GM12872 (cell line): ENCODE measurements around the gene ITPK1.

Experiments
- TF ChIP-seq, protein P1 (sequence below): IDR thresholded peaks from 3 replicates; pipeline ENCODE4 v1.5.1; 2011; ENCODE audit warnings: low read depth, mild to moderate bottlenecking, low read length, moderate library complexity; ENCODE audit not compliant: insufficient read depth

Gene ITPK1

DNA sequence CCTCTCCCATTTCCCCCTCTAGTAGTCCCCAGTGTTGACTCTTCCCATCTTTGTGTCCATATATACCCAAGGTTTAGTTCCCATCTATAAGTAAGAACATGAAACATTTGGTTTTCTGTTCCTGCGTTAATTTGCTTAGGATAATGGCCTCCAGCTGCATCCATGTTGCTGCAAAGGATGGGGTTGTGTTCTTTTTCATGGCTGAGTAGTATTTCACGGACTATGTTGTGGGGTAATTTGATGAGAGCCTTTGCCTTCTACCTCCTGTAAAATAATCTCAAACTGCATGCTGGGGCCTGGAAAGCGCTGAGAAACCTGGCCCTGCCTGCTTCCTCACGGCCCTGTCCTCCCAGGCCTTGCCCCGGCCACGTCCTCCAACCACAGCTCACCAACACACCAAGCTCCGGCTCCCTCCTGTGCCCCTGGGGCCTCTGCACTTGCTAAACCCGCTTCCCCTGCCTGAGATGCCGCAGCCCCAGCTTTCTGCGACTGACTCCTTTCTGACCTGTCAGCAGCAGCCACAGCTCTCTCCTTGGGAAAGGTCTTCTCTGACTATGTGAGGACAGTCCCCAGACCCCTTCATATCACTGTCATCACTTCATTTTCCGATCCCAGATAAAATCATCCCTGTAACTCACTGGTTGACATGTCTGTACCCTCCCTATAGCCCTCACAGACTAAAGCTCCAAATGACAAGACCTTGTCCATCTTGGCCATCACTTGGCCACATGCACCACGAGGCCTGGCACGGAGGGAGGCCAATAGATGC lies 19.8 kb downstream of the ITPK1 start:
- TF ChIP-seq, protein P1, sequence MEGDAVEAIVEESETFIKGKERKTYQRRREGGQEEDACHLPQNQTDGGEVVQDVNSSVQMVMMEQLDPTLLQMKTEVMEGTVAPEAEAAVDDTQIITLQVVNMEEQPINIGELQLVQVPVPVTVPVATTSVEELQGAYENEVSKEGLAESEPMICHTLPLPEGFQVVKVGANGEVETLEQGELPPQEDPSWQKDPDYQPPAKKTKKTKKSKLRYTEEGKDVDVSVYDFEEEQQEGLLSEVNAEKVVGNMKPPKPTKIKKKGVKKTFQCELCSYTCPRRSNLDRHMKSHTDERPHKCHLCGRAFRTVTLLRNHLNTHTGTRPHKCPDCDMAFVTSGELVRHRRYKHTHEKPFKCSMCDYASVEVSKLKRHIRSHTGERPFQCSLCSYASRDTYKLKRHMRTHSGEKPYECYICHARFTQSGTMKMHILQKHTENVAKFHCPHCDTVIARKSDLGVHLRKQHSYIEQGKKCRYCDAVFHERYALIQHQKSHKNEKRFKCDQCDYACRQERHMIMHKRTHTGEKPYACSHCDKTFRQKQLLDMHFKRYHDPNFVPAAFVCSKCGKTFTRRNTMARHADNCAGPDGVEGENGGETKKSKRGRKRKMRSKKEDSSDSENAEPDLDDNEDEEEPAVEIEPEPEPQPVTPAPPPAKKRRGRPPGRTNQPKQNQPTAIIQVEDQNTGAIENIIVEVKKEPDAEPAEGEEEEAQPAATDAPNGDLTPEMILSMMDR = no peak

DNA sequence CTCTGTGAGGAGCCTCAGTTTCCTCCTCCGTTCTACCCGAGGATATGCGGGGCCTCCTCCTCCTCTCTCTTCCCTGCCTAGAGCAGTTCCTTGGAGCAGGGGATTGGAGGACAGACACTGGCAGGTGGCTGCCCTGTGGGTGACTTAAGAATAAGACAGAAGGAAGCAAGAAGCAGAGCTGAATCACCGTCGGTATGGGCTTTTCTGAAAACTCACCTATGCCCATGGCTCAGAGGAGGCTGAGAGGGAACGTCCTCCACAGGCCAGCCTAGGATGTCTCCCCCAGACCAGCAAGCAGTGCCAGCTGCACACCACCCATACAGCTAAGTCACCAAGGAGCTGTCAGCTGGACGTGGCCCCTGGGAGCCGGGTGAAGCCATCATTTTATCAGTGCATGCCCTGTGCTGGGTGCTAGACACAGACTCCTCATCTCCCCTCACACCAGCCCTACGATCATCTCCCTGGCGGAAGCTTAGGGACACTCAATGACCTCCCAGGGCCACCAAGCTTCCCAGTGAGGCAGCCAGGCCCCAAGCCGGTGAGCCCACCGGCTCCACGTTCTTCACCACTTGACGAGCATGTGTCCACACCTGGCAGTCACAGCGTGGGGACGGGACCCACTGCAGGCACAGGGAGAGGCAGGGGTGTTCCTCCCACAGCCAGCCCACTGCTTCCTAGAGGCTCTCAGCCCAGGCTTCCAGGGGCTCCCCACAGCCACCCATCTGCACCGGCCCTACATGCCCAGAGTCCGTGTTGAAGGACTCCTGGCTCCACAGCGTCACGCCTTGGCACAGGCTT lies 21.4 kb downstream of the ITPK1 start:
- TF ChIP-seq, protein P1 = no peak

DNA sequence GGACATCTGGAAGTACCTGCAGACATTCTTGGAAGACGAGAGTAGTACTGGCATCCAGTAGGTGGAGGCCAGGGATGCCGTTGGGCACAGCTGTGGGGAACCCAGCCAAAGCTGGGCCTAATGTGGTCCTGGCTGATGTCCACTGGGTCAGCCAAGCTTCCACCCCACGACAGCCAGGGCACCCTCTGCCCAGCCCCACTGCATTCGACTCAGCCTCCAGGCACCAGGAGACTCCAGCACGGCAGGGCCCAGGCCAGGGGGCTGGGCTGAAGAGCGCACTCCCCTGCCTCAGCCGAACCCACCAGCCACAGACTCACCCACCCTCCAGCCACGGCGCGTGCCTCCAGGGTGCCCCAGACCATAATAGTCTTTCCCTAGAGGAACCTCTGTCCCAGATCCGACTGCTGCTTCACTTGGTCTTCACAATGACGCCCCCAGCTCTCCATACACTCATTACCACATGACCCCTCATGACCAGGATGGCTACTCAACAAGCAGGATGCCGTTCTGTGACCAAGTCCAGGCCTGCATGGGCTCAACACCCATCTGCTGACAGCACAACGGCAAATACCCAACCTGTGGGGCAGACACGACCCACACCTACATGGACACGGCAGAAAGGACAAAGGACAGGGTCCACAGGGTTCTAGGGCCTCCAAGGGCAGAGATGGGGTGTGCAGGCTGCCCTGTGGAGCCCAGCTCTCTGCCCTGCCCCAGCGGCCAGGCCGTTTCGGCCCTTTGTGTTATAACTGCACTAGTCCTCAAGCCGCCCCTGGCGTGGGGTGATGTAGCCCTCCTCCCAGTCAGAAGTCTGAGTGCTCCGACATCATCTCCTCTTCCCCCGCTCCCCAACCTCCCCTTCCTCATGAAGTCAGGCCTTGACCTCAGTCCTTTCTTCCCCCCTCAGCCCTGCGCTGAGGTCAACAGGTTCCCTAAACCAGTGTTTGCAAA lies 22.8 kb downstream of the ITPK1 start:
- TF ChIP-seq, protein P1 = no peak

DNA sequence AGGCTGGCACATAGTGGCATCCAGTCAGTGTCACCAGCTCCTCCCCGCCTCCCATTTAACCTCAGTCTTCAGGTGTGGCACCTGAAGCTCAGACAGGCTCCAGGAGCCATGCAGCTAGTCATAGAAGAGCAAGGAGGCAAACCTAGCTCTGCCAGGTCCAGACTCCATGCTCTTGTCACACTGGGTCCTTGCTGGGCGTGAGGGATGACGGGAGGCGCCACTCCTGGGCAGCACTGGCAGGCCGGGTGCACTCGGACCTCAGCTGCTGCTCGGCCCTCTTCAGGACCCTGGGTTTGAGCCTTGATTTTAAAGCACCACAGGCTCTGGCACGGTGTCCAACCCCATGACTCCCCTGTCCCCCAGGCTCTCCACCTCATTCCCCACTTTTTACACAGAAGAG lies 24.1 kb downstream of the ITPK1 start:
- TF ChIP-seq, protein P1 = no peak

DNA sequence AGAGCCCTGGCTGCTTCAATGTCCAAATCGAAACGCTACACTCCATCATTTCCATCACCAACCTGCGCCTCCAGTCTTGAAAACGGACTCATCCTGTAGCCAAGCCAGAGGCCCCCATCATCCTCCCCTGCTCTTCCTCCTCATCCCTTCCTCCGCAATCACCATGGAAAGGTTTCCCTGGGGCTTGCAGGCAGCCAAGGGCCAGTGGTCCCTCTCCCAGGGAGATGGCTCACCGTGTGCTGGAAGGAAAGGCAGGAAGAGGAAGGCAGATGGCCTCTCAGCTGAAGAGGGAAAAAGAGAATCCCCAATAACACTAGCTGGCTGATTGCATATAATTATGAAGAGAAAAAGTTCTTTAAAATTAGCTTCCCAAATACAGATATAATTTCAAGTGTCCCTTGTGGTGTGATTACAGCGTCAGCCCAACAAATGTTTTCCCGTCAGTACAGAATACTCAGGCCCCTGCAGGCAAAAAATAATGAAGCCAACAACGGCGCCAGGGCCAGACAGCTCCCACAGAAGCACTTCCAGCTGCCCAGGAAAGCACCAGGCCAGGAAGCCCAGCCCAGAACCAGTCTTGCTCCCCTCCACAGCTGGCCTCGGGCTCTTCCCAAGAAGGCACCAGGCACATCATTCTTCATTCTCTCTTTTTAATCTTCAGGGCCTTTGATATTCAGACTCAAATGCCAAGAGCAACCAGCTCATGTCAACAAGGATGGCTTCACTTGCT lies 24.7 kb downstream of the ITPK1 start:
- TF ChIP-seq, protein P1 = no peak

DNA sequence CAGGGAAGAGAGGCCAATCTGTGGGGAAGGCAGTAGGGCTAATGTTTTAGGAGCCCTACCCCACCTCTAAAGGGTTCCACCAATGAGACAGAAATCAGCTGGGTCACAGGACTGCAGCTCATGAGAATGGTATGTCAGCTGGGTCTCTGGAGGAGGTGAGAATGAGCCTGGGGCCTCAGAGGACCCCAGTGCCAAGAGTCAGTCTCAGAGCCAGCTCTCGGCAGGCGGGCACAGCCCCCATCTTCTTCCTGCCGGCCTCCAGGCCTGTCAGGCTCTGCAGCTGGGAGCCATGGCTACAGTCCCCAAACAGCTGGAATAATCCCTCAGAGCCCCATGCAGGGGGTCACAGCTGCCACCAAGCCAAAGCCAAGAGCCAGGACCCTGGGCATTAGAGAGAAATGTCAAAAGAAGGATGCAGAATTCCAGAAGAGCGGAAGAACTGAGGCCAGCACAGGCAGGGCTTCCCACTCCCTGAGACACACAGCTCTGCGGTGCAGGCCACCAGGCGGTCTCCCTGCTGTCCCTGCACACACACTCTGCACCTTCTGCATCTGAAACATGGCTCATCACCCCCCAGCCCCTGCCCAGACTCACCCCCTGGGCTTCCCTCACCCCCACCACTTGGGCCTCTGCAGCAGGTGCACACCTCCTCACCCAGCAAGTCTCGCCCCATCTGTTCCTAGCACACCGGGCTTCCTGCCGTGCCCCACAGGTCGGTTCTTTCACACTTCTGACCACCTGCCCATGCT lies 26.0 kb downstream of the ITPK1 start:
- TF ChIP-seq, protein P1 = no peak
